Gastroesophageal sphincter (tissue), 2 donors: Measurements from ENCODE around the gene DPP6.

ENCODE experiments used
- POLR2A ChIP-seq, 2 donors: fragments of 450-650 bp; IDR thresholded peaks; one replicate each; pipeline ENCODE4 v1.6.1; 2017; ENCODE audit warnings: antibody characterized with exemption in 2 of 2, mild to moderate bottlenecking in 2 of 2, moderate library complexity in 1 of 2
- POLR2AphosphoS5 ChIP-seq: sonication (generic); formaldehyde crosslinking; IDR thresholded peaks from one replicate; pipeline ENCODE4 v1.6.1; 2017; ENCODE audit warnings: antibody characterized with exemption

DNA sequence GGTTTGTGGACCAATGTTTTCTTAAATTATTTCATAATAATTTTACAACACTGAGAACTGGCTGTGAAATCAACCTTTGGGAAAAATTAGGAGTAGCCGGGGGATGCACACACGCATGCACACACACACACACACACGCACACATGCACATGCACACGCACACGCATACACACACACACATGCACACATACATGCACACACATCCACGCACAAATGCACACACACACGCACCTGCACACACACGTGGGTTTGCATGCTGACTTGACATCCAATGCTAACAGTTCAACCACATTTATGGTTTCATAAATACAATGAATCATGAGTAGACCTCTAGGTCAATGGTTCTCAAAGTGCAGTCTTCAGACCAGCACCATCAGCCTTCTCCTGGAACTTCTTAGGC lies 354.1 kb downstream of the DPP6 start:
- TF ChIP-seq POLR2AphosphoS5 (no peak), POLR2A (IDR thresholded peaks at IDR 0.05) (no peak)
